SH-SY5Y (cell line): Measurements from ENCODE around the gene NEIL3.

Experiments
- GATA2 ChIP-seq: IDR thresholded peaks from 2 replicates; pipeline ENCODE4 v1.6.1; 2011; ENCODE audit warnings: mild to moderate bottlenecking, low read depth, low read length
- GATA3 ChIP-seq: IDR thresholded peaks from 2 replicates; pipeline ENCODE4 v1.6.1; 2011; ENCODE audit warnings: low read depth, mild to moderate bottlenecking, low read length, moderate library complexity

NEIL3 gene

DNA sequence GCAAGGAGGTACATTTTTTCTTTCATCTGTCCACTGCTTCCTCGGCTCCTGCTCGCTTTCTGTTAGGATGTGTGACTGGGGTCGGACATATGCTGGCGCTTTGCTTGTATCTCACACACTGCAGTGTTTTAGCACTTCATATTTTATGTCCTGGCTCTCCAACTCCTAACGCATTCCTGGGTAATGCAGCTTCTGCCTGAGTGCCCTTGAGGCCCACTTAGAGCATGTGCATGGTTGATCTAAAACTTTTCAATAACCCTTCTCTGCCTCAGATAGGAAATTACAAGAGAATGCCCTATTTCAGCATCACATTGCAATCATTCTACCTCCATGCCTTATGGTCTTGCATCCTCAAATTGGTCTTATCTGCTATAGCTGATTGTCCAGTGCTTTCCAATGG lies 65.3 kb downstream of the NEIL3 start:
- TF ChIP-seq GATA3 (no peak), GATA2 (no peak)

DNA sequence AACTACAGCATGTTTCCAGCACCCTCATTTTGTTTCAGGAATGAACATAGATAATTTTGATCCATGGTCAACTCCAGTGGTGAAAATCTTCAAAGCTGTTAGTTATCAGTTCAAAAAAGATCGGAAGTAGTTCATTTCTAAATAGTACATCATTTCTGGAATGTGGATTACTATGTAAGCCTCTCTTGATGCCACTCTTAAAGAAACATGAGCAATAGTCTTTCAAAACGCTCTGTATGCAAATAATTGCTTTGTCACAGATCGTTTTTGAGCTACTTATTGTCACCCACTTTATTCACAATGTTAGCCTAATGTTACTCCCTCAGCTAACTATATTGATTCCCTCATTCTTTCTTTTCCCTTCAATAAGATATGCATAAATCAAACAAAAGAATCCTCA lies 65.7 kb downstream of the NEIL3 start:
- TF ChIP-seq GATA2, result no peak
- no peak for TF ChIP-seq GATA3

DNA sequence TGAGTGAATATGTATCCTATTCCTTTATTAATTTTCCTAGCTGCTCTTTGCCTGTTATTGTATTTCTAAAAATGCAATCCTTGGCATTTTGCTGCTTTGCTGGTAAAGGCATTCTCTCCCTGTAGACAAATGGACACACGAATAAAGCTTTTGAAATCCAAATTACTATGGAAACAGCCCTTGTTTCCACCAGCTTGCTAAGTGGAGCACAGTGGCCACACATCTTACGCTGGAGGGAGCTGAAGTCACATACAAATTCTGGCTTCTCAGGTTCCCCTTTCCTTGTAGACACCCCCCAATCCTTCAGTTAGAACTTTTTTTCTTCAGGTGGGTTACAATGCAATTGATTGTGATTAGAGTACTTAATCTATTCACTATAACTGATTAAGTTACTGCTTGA lies 66.3 kb downstream of the NEIL3 start:
- TF ChIP-seq GATA2 (no peak), GATA3 (no peak)

DNA sequence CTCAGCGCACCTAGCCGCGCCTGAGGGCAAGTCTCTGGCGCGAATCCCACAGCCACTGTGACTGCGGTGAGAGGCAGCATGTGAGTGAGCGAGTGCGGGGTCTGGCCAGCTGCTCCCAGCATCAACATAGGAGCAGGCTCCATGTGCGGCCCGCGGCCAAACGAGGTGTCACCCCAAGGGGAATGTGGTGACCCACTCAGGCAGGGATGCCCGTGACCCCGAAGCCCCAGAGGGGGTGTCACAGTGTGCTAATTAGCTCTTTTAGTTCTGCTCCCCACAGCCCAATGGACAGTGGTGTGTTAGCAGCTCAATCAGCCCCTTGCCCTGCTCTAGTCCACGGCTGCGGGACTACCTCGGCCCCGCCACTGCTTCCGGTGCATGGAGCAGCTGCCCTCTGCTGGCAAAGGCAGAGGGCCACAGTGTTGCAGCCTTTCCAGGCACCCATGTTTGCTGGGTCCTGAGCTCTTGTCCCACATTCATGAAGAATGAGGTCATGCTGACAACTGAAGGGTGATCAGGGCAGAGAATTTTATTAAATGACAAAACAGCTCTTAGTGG lies 71.1 kb downstream of the NEIL3 start:
- TF ChIP-seq GATA2 (no peak), GATA3 (no peak)

DNA sequence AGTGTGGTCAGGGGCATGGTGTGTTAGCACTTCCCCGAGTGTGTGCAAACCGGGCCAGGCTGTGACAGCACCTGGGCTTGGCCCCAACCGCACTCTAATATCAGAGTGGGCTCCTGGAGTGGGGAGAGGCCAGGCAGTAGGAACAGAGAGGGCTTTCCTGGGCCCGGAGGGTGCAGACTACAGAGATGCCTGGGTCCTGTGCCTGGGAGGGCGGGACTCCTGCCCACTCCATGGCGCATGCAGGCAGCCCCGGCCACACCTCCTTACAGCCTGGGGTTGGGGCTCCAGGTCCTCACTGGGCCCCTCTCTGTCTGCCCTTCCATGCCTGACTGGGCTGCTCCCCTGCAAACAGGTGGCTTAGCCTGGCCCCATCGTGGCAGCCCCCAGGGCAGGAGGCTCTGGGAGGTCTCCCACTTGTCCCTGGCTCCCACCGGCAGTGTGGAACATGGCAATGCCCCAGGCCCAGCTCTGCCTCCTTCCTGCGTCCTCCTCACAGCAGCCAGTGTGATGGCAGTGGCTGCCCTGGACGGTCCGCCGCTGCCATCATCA lies 72.2 kb downstream of the NEIL3 start:
- TF ChIP-seq GATA3 (no peak), GATA2 (no peak)

DNA sequence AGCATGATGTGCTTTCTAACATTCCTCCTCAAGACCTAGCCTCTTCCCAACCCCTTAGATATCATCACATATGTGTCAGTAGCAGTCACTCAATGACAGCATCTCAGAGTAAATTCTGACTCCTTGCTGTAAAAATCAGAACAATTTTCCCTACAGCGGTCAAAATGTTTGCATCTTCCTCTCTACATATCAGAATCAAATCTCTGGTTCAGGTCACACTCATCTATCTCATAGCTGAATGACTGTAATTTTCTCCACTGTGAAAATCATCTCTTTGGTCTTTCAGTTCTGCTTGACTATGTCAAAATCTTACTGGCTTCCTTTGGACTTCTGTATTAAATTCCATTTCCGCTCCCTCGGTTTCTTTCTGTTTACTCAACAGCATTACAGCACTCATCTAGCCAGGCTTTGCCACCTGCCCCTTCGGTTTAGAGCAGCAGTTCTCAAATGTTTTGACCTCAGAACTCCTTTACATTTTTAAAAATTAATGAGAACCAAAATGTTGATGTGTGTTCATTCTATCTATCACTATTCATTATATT lies 75.3 kb downstream of the NEIL3 start:
- TF ChIP-seq GATA2 (no peak), GATA3 (no peak)

DNA sequence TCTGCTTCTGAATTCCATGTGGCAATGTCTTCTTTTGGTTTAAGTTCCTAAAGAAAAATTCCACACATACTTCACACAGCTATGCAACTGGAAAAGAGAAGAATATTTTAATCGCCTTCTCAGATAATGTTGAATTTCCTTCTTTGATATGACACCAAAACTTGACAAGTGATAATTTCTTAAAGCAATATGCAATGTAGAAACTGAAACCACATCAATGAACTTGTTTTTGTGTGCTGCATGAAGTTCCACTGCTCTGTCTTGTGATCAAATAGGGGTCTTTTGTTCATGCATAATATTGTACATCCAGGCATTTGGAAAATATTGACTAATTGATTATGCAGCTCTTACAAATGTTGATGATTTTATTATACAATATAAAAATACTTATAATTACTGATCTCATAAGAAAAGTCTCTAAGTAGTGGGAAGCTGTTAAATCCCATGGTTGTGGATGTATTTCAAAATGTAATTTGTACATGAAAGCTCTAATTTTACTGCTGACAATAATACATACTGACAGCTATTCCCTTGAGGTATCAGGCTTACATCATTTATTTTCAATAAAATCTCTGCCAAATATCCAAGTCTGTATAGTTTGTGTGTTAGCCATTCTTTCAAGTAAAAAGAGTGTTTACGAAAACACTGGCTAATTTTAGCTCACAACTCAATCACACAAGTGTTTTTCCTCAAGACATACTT lies 76.1 kb downstream of the NEIL3 start:
- TF ChIP-seq GATA2 (no peak), GATA3 (no peak)

DNA sequence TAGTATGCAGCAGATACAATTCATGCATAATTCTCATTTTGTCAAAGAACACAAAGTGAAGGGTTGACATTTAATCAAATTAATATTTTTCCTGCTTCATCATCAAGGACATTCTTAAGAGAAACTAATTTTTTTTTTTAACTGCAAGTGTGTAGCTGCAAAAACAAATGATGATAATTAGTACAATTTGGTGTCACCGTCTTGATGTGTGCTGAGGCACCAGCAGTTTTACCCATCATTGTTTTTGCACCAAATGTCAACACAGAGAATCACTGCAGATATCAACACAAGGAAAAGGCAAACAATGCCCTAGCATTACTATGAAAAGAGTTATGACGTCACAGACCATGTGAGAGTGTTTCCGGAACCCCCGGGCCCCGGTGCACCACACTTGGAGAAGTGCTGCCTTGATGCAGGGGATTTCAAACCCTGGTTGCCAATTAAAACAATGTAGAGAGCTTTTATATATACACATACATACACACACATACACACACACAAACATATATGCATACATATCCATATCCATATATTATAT lies 76.7 kb downstream of the NEIL3 start:
- TF ChIP-seq GATA3 (no peak), GATA2 (no peak)

DNA sequence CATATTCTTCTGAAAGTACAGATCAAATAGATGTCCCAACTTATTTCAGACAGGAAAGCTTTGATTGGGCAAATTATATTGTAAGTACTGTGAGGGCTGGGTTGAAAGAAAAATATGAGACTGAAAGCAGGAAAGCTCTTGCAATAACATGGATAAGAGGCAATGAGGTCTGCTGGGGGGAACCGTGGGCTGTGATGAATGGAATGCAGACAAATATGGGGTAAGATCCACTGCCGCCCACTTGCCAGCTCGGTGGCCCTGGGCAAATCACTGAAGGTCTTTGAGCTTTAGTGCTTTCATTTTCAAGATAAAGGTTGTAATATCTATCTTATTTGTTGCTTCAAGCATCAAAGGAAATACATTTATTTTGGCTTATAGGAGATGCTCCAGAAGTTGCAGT lies 81.6 kb downstream of the NEIL3 start:
- TF ChIP-seq GATA3, result no peak
- TF ChIP-seq GATA2, result no peak

DNA sequence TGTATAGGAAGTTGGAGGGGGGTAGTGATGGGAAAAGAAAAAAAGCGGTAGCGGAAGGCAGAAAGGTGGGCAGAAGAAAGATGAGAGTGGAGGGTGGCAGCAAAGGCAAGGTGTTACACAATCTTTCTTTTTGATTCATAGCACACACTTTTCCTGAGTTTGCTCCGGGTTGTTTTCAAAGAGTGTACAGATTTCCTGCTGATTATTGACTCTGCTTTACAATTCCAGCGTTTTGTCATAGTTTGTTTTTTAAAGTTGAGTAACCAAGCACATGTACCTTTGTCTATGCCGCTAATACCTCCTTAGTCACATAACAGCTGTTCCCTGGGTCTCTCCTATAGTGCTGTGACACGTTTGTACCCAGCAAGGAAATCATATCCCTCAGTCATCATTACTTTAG lies 82.3 kb downstream of the NEIL3 start:
- TF ChIP-seq GATA3 (no peak), GATA2 (no peak)

DNA sequence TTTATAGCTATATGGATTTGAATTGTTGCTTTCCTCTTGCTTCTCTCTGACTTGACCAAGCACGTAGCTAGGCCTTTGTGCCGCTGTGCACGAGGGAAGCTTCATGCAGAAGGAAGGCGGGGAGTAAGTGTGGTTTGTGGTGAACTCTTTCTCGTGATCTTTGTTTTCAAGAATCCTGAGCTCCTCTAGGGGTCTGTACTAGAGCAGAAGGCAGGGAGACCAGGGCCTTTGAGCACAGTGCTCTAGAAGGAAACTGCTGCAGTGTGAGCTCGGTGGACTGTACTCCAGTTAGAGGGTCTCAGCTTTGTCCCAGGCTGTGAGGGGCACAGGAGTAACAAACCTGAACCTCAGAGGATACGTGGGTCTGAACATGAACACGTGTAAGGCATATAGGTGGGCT lies 83.6 kb downstream of the NEIL3 start:
- TF ChIP-seq GATA3 (no peak), GATA2 (no peak)

DNA sequence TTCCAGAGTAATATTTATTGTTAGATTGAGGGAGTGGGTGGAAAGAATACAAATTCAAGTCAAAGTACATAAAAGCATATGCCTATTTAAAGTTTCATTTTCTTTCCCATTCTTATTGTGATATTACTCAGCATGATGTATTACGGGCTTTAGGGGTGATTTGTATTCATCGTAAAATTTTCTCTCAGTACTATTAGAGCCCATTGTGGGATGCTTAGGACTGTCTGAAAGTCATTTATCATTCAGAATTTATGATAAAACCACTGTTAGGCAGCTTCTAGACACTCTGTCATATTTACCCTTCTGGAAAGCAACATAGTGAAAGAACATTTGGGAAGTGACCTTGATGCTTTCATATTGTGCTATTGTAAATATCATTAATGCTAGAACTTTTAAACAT lies 86.7 kb downstream of the NEIL3 start:
- TF ChIP-seq GATA3 (no peak), GATA2 (no peak)

DNA sequence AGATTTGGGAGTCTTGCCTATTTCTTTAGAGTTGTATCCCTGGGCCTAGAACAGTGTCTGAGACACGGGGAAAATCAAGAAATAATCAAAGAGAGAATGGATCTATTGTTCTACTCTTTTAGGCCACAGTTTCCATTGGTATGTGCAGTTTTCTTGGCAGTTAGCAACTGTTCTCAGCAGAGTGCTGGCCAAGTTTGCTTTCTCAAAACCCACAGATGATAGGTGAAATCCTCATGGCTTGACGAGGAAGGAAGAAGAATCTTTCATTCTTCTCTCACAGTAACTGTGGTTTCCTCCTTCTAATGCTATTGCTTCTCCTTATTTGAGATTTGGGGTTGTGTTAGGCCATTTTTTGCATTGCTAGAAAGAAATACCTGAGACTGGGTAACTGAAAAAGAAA lies 90.4 kb downstream of the NEIL3 start:
- no peak for TF ChIP-seq GATA2
- no peak for TF ChIP-seq GATA3

DNA sequence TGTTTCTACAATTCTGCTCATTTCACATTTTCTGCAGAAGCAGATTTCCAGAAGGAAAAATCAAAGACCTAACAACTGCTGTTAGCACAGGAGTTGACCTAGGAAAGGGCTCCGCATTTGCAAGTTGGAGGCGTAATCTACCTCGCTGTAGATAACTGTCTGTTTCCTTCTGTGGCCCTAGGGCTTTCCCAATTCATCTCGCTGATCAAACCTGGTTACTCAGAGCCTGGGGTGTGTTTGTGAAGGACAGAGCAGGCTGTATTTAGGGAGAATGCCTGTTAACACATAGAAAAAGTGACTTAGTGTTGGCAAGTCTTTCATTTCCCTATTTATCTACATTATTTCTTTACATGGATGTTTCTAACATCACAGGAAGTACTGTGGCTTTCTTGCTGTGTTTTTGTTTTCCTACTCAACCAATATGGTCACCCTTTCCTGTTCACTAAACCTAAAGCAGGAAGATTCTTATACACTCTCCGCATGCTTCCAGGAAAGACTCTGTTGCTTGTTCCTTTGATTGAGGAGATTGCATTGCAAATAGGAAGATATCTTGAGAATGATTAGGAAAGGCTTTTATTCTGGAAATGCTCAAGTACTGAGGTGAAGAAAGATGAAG lies 92.1 kb downstream of the NEIL3 start:
- TF ChIP-seq GATA2 (no peak), GATA3 (no peak)
